ENCODE data around the gene NOP14.
"Not testable (repeated sequence)": the region's sequence is repeated elsewhere in the genome, so short reads cannot be mapped to it uniquely, and the experiment has no call there.

- TF ChIP-seq CTCF (IDR thresholded peaks at IDR 0.05; ENCODE audit: extremely low read depth in 1 of 2, insufficient read depth in 1 of 2, low read depth in 1 of 2, low read length in 2 of 2); EZH2 (IDR thresholded peaks at IDR 0.05; ENCODE audit: borderline replicate concordance, low read depth, low read length, severe bottlenecking); POLR2A (IDR thresholded peaks at IDR 0.05; ENCODE audit: low read depth, low read length); JUN (IDR thresholded peaks at IDR 0.05; ENCODE audit: borderline replicate concordance, insufficient read depth, insufficient read length, low read depth); POLR2AphosphoS5 (IDR thresholded peaks at IDR 0.05; ENCODE audit: insufficient read depth, low read depth, low read length); MAX (IDR thresholded peaks at IDR 0.05; ENCODE audit: insufficient read depth, insufficient read length); MYC (IDR thresholded peaks at IDR 0.05; ENCODE audit: low read depth, low read length): not testable (repeated sequence)
Observed at GRCh38 chr4:2918300-2918699, 44.9 kb downstream of the NOP14 start.

Measured in endothelial cell of umbilical vein (primary cell).